Panc1 (cell line): ENCODE results near the gene CLK2. TPM values are rescaled to one million over a fixed set of nuclear protein-coding genes. Genes with fewer than 3 reads are reported as not detected.

Experiments
- ATAC-seq: fragments of 200-7000 bp; cut with Tn5 transposase; 2 replicates; pipeline ENCODE4 v1.9.1; 2020; ENCODE audit warnings: mild to moderate bottlenecking, moderate library complexity
- BruUV-seq: library from RNA; stranded (reverse); fragments of 400-500 nt; replicated peaks from 2 replicates; lab custom pipeline; 2021; lab: Mats Ljungman, UMichigan
- CTCF ChIA-PET: fragments of 300-600 bp; sonication (Branson Sonifier 250); formaldehyde crosslinking; loops from one replicate; lab custom pipeline; 2022; ENCODE audit warnings: antibody characterized with exemption; lab: Charles Lee
- POLR2A ChIA-PET: fragments of 300-600 bp; sonication (Branson Sonifier 250); formaldehyde crosslinking; loops from one replicate; lab custom pipeline; 2022; ENCODE audit warnings: antibody characterized with exemption; lab: Charles Lee
- DNase-seq: peaks from one replicate; pipeline ENCODE4 v3.0.0-alpha.2; 2010; ENCODE audit warnings: low read depth, low spot score
- H3K27ac ChIP-seq: 2 replicates; pipeline ENCODE4 v1.5.1; 2011; ENCODE audit warnings: mild to moderate bottlenecking, low read length, inconsistent platforms
- H3K27me3 ChIP-seq: fragments of 200-500 bp; sonication (Bioruptor generic); 2 replicates; pipeline ENCODE4 v1.6.0; 2014; ENCODE audit warnings: low read length, inconsistent platforms; ENCODE audit not compliant: control insufficient read depth, insufficient read depth
- H3K36me3 ChIP-seq: fragments of 200-500 bp; sonication (Bioruptor generic); 2 replicates; pipeline ENCODE4 v1.5.1; 2014; ENCODE audit warnings: inconsistent platforms, mild to moderate bottlenecking, low read length, moderate library complexity; ENCODE audit not compliant: control insufficient read depth, insufficient read depth
- H3K4me1 ChIP-seq: 2 replicates; pipeline ENCODE4 v1.5.1; 2011; ENCODE audit warnings: inconsistent platforms, mild to moderate bottlenecking, low read length, moderate library complexity; ENCODE audit not compliant: control insufficient read depth, insufficient read depth
- H3K4me3 ChIP-seq, 2 experiments: 2 replicates each; pipeline ENCODE4 v1.5.1; 2011 to 2012; ENCODE audit warnings: low read depth in 2 of 2, low read length in 2 of 2, mild to moderate bottlenecking in 2 of 2, inconsistent platforms in 1 of 2, moderate library complexity in 1 of 2
- H3K9me3 ChIP-seq: fragments of 200-500 bp; sonication (Bioruptor generic); 2 replicates; pipeline ENCODE4 v1.5.1; 2014; ENCODE audit warnings: low read depth, mild to moderate bottlenecking, inconsistent platforms, low read length, moderate library complexity; ENCODE audit not compliant: control insufficient read depth, insufficient read depth
- POLR2AphosphoS5 ChIP-seq: IDR thresholded peaks from 2 replicates; pipeline ENCODE4 v1.6.1; 2012; ENCODE audit warnings: mild to moderate bottlenecking, low read depth, low read length, moderate library complexity
- REST ChIP-seq, 2 experiments: IDR thresholded peaks; 2 replicates each; pipeline ENCODE4 v1.6.1; 2011 to 2012; ENCODE audit warnings: low read depth in 2 of 2, control low read depth in 1 of 2, low read length in 1 of 2, mild to moderate bottlenecking in 1 of 2, moderate library complexity in 1 of 2; ENCODE audit not compliant: insufficient read depth in 1 of 2
- SIN3A ChIP-seq: IDR thresholded peaks from 2 replicates; pipeline ENCODE4 v1.6.1; 2012; ENCODE audit warnings: low read depth, mild to moderate bottlenecking, low read length, moderate library complexity, borderline replicate concordance; ENCODE audit not compliant: insufficient read depth
- TCF7L2 ChIP-seq: IDR thresholded peaks from 2 replicates; pipeline ENCODE4 v1.6.1; 2011; ENCODE audit warnings: mild to moderate bottlenecking, low read depth, low read length, inconsistent platforms
- in situ Hi-C: cut with HindIII; loops from 2 replicates; pipeline ENCODE4 v1.10.0; 2016; ENCODE audit warnings: low sequenced_read_pairs, low pct_unique_long_range_greater_than_20kb
- intact Hi-C: fragments of 100-400 bp; cut with micrococcal nuclease; formaldehyde crosslinking; loops from one replicate; pipeline ENCODE4 v1.10.0; 2022; ENCODE audit not compliant: unreplicated experiment
- total RNA-seq: library from RNA; stranded (reverse); gene quantifications from one replicate; pipeline ENCODE4 v1.2.1, GENCODE V29; 2021; ENCODE audit not compliant: unreplicated experiment
- TF ChIP-seq, protein P1 (sequence below): fragments of 450-650 bp; IDR thresholded peaks from 2 replicates; pipeline ENCODE4 v1.5.1; 2017; ENCODE audit warnings: mild to moderate bottlenecking

The CLK2 gene
- total RNA-seq, 1 experiment from 2014 or later, result 43.6 TPM

- POLR2A ChIA-PET, result interaction anchor here (1.2 kb wide), 1 partner anchor 65 kb away, joined by 3 read pairs; no protein-coding TSS in a partner anchor
Measured at GRCh38 chr1:155251566-155251965, 21.7 kb downstream of the CLK2 start.

GRCh38 chr1:155250633-155251449 is 22.5 kb downstream of the CLK2 start:
- in situ Hi-C loops, result no loop called here
- POLR2A ChIA-PET, result interaction anchor here (0.5 to 1.2 kb wide), 3 partner anchors 66 to 178 kb away, joined by 3 to 13 read pairs (median 3); no protein-coding TSS in a partner anchor
- ATAC-seq, result peak; percentile 89
- intact Hi-C loops, result no loop called here
- H3K4me3 ChIP-seq, result no peak overlapping the region
- TF ChIP-seq POLR2AphosphoS5, result peak; percentile 24; the same call in 1 of the 2 replicates
- TF ChIP-seq TCF7L2, result peak; percentile 67
- no peak for TF ChIP-seq REST (IDR thresholded peaks at IDR 0.05; ENCODE audit: insufficient read depth in 1 of 2, low read depth in 2 of 2, low read length in 1 of 2)
- TF ChIP-seq, protein P1, sequence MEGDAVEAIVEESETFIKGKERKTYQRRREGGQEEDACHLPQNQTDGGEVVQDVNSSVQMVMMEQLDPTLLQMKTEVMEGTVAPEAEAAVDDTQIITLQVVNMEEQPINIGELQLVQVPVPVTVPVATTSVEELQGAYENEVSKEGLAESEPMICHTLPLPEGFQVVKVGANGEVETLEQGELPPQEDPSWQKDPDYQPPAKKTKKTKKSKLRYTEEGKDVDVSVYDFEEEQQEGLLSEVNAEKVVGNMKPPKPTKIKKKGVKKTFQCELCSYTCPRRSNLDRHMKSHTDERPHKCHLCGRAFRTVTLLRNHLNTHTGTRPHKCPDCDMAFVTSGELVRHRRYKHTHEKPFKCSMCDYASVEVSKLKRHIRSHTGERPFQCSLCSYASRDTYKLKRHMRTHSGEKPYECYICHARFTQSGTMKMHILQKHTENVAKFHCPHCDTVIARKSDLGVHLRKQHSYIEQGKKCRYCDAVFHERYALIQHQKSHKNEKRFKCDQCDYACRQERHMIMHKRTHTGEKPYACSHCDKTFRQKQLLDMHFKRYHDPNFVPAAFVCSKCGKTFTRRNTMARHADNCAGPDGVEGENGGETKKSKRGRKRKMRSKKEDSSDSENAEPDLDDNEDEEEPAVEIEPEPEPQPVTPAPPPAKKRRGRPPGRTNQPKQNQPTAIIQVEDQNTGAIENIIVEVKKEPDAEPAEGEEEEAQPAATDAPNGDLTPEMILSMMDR, result peak; percentile 100
- CTCF ChIA-PET, result interaction anchor here (0.6 to 3.9 kb wide), 12 partner anchors 9 to 348 kb away, joined by 3 to 34 read pairs (median 4); partner anchors contain the start of genes CLK2, FDPS and RUSC1
- no peaks in the 10 kb centered on the region for H3K9me3 ChIP-seq
- peaks cover 3% of the 10 kb centered on the region; the same call in 1 of the 2 replicates for H3K36me3 ChIP-seq
- H3K27me3 ChIP-seq, result no peaks in the 10 kb centered on the region
- peaks cover 7% of the 10 kb centered on the region for H3K4me1 ChIP-seq
- H3K27ac ChIP-seq, result peak overlapping the region; percentile 9; the same call in 1 of the 2 replicates
- no peak for DNase-seq
- BruUV-seq, result no TSS peak

More at GRCh38 chr1:155251566-155251965, 21.7 kb downstream of the CLK2 start:
- H3K36me3 ChIP-seq, result peaks cover 3% of the 10 kb centered on the region; the same call in 1 of the 2 replicates
- DNase-seq (no peak), ATAC-seq (no peak)
- no peaks in the 10 kb centered on the region for H3K27me3 ChIP-seq
- H3K4me3 ChIP-seq, result no peak overlapping the region
- intact Hi-C loops (no loop called here), in situ Hi-C loops (no loop called here)
- CTCF ChIA-PET, result interaction anchor here (0.6 to 3.9 kb wide), 9 partner anchors 12 to 397 kb away, joined by 3 to 34 read pairs (median 3); partner anchors contain the start of genes FDPS and RUSC1
- H3K9me3 ChIP-seq, result no peaks in the 10 kb centered on the region
- TF ChIP-seq REST (IDR thresholded peaks at IDR 0.05; ENCODE audit: insufficient read depth in 1 of 2, low read depth in 2 of 2, low read length in 1 of 2) (no peak), POLR2AphosphoS5 (no peak), SIN3A (no peak), TCF7L2 (no peak)
- TF ChIP-seq, protein P1, result no peak
- BruUV-seq, result no TSS peak
- H3K27ac ChIP-seq, result no peak overlapping the region
- peaks cover 8% of the 10 kb centered on the region for H3K4me1 ChIP-seq
